K562 (cell line): Measurements from ENCODE around the gene USB1. TPM values are rescaled to one million over a fixed set of nuclear protein-coding genes. Genes with fewer than 3 reads are reported as not detected.

ENCODE experiments used
- BRCA1 ChIP-seq, 2 experiments: fragments of 450-650 bp in 1 of 2; sonication (generic) in 1 of 2; formaldehyde crosslinking in 1 of 2; IDR thresholded peaks; 2 replicates each; pipeline versions ENCODE4 v1.5.0 to v1.6.1; 2017 to 2020; ENCODE audit warnings: mild to moderate bottlenecking in 1 of 2, missing genetic modification reagents in 1 of 2
- DPF2 ChIP-seq: fragments of 450-650 bp; IDR thresholded peaks from 2 replicates; pipeline ENCODE4 v1.6.1; 2016
- ELF1 ChIP-seq: fragments of 200-800 bp; sonication (Bioruptor generic); IDR thresholded peaks from 2 replicates; pipeline ENCODE4 v1.6.1; 2016; ENCODE audit warnings: missing genetic modification characterization, missing compliant biosample characterization
- HOXB6 ChIP-seq: fragments of 250-450 bp; sonication (Bioruptor Pico); IDR thresholded peaks from 2 replicates; pipeline ENCODE4 v1.5.1; 2022; ENCODE audit warnings: mild to moderate bottlenecking, borderline replicate concordance
- KAT7 ChIP-seq: sonication (generic); formaldehyde crosslinking; IDR thresholded peaks from 2 replicates; pipeline ENCODE4 v1.8.0; 2022; ENCODE audit warnings: missing genetic modification reagents, mild to moderate bottlenecking, borderline replicate concordance
- SIN3A ChIP-seq, 2 experiments: fragments of 150-350 bp in 1 of 2; IDR thresholded peaks; 2 replicates each; pipeline ENCODE4 v1.6.1; 2011 to 2016; ENCODE audit warnings: borderline replicate concordance in 2 of 2, low read depth in 2 of 2, low read length in 2 of 2, mild to moderate bottlenecking in 2 of 2, moderate library complexity in 2 of 2; ENCODE audit not compliant: control insufficient read depth in 1 of 2
- STAG1 ChIP-seq: sonication (generic); formaldehyde crosslinking; IDR thresholded peaks from 2 replicates; pipeline ENCODE4 v1.5.0; 2020; ENCODE audit warnings: missing genetic modification reagents, borderline replicate concordance
- SUPT5H ChIP-seq: fragments of 450-650 bp; IDR thresholded peaks from 2 replicates; pipeline ENCODE4 v1.6.1; 2016
- TBP ChIP-seq: optimal IDR thresholded peaks from 2 replicates; pipeline ENCODE3; 2011; ENCODE audit warnings: low read depth, low read length, improper control_type of control experiment
- ZBTB7A ChIP-seq: IDR thresholded peaks from 2 replicates; pipeline ENCODE4 v1.6.1; 2011; ENCODE audit warnings: low read depth, mild to moderate bottlenecking, low read length, moderate library complexity, borderline replicate concordance; ENCODE audit not compliant: control insufficient read depth
- ZNF639 ChIP-seq, 2 experiments: fragments of 200-800 bp in 1 of 2; sonication (Bioruptor generic) in 1 of 2; sonication (generic) in 1 of 2; formaldehyde crosslinking in 1 of 2; IDR thresholded peaks in 1 of 2; conservative IDR thresholded peaks in 1 of 2; 2 replicates each; pipeline versions ENCODE4 v1.5.0 to v1.6.1; 2016 to 2020; ENCODE audit warnings: missing compliant biosample characterization in 1 of 2, missing genetic modification characterization in 1 of 2, missing genetic modification reagents in 1 of 2
- polyA plus RNA-seq, 8 experiments: library from polyadenylated mRNA; depleted of rRNA in 4 of 8; stranded (reverse) in 5 of 8; unstranded in 3 of 8; fragments of >200 nt; fragmentation: Nextera tagmentation in 2 of 8; fragmentation: Illumina TruSeq in 1 of 8; extraction: Ambion mirVana in 2 of 8; extraction: Trizol in 1 of 8; gene quantifications; 2 replicates each; pipeline versions ENCODE4 v1.2.1 to v1.2.3, GENCODE V29; 2011 to 2014; ENCODE audit warnings: inconsistent platforms in 1 of 8, missing spikeins in 1 of 8
- total RNA-seq, 7 experiments: library from RNA; depleted of rRNA in 6 of 7; stranded (reverse); fragments of >200 nt in 6 of 7; fragmentation: Illumina TruSeq in 2 of 7; extraction: Trizol in 2 of 7; gene quantifications; 2 replicates each; pipeline versions ENCODE4 v1.2.1 to v1.2.3, GENCODE V29; 2011 to 2021; ENCODE audit warnings: low replicate concordance in 1 of 7
- TF ChIP-seq, protein P1 (sequence below), 3 experiments: IDR thresholded peaks in 2 of 3; conservative IDR thresholded peaks in 1 of 3; 2 replicates each; pipeline ENCODE4 v1.5.1; 2011 to 2012; ENCODE audit warnings: low read length in 3 of 3, mild to moderate bottlenecking in 3 of 3, control low read depth in 2 of 3, improper control_type of control experiment in 1 of 3, inconsistent platforms in 1 of 3, low read depth in 1 of 3, mixed read lengths in 1 of 3, moderate library complexity in 1 of 3; ENCODE audit not compliant: insufficient read depth in 2 of 3
- TF ChIP-seq, protein P2 (sequence below): fragments of 450-650 bp; IDR thresholded peaks from 2 replicates; pipeline ENCODE4 v1.6.1; 2016; ENCODE audit warnings: antibody characterized with exemption
- TF ChIP-seq, protein P3 (sequence below): fragments of 250-450 bp; sonication (Bioruptor Pico); IDR thresholded peaks from 2 replicates; pipeline ENCODE4 v1.8.0; 2022; ENCODE audit warnings: inconsistent platforms, mild to moderate bottlenecking, moderate library complexity, borderline replicate concordance
- TF ChIP-seq, protein P4 (sequence below): sonication (generic); formaldehyde crosslinking; IDR thresholded peaks from 2 replicates; pipeline ENCODE4 v1.9.0; 2022; ENCODE audit warnings: mild to moderate bottlenecking, missing genetic modification reagents

USB1 gene
- total and polyA plus RNA-seq, 9 of the 15 experiments (the other 6 are each of a cell fraction or from before 2014, with no cell fraction given), result 11.6 to 73.6 (median 19.4) TPM

DNA sequence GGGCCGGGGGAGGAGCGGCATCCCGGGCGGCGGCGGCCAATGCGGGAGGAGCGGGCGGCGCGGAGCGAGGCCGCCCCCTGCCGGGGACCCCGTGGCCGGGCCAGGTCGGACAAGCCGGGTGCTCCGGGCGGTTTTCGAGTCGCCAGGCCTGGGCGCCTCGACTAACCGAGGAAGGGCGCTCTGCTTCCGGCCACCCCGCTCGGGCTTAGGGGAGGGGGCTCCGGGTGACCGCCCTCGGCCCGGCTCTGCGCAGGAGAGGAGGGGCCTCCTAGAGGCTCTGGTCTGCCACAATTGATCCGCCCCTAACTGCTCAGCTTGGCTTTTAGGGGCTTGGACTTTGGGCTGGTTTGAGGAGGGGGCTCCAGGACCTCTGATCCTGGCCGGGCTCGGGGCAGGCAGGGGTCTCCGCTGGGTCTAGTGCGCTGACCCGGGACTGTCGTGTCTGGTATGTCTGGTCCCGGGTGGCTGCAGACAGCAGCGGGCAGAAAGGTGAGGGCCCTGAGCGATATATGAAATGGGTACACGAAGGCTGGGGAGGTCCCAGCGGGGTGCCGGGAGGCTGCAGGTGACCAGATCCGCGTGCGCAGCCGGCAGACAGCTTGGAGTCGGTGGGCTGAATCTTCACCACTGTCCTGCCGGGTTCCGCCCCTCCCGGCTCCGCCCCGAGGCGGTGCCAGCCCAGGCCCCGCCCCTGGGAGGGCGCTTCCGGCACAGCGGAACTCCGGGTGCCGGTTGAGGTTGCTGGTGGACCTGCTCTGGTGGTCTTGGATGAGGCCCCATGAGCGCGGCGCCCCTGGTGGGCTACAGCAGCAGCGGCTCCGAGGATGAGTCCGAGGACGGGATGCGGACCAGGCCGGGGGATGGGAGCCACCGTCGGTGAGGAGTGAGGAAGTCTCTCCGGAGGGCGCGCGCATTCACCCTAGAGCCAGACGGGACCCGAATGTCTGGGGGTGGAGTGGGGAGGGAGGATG is at the start of gene USB1 (continued):
- TF ChIP-seq SIN3A (IDR thresholded peaks at IDR 0.05; ENCODE audit: borderline replicate concordance in 2 of 2, control insufficient read depth in 1 of 2, low read depth in 2 of 2, low read length in 2 of 2), result peak; percentile 50 to 64; a peak in 1 of 4 replicates
- peak; percentile 94 for TF ChIP-seq ZBTB7A
- no peak for TF ChIP-seq HOXB6 (CRISPR knock-in tag)
- peak; percentile 88 for TF ChIP-seq SUPT5H
- TF ChIP-seq STAG1, result peak; percentile 54; the same call in 1 of the 2 replicates
- TF ChIP-seq, protein P1, sequence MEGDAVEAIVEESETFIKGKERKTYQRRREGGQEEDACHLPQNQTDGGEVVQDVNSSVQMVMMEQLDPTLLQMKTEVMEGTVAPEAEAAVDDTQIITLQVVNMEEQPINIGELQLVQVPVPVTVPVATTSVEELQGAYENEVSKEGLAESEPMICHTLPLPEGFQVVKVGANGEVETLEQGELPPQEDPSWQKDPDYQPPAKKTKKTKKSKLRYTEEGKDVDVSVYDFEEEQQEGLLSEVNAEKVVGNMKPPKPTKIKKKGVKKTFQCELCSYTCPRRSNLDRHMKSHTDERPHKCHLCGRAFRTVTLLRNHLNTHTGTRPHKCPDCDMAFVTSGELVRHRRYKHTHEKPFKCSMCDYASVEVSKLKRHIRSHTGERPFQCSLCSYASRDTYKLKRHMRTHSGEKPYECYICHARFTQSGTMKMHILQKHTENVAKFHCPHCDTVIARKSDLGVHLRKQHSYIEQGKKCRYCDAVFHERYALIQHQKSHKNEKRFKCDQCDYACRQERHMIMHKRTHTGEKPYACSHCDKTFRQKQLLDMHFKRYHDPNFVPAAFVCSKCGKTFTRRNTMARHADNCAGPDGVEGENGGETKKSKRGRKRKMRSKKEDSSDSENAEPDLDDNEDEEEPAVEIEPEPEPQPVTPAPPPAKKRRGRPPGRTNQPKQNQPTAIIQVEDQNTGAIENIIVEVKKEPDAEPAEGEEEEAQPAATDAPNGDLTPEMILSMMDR (IDR thresholded peaks at IDR 0.05 in 2 of 3, conservative IDR thresholded peaks at IDR 0.05 in 1 of 3; ENCODE audit: insufficient read depth in 2 of 3, low read depth in 1 of 3, low read length in 3 of 3), result peak; percentile 60 to 85 (median 79); a peak in 5 of 6 replicates
- peak in 1 of 2 experiments; percentile 78; a peak in 2 of 4 replicates for TF ChIP-seq ZNF639 (CRISPR knock-in tag; conservative IDR thresholded peaks at IDR 0.05 in 1 of 2, IDR thresholded peaks at IDR 0.05 in 1 of 2)
- TF ChIP-seq, protein P2, sequence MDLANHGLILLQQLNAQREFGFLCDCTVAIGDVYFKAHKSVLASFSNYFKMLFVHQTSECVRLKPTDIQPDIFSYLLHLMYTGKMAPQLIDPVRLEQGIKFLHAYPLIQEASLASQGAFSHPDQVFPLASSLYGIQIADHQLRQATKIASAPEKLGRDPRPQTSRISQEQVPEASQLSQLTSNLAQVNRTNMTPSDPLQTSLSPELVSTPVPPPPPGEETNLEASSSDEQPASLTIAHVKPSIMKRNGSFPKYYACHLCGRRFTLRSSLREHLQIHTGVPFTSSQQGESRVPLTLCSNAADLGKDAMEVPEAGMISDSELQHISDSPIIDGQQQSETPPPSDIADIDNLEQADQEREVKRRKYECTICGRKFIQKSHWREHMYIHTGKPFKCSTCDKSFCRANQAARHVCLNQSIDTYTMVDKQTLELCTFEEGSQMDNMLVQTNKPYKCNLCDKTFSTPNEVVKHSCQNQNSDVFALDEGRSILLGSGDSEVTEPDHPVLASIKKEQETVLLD, result 0 out of 2 replicates have a peak, but pooled peaks have one; percentile 57
- TF ChIP-seq, protein P3, sequence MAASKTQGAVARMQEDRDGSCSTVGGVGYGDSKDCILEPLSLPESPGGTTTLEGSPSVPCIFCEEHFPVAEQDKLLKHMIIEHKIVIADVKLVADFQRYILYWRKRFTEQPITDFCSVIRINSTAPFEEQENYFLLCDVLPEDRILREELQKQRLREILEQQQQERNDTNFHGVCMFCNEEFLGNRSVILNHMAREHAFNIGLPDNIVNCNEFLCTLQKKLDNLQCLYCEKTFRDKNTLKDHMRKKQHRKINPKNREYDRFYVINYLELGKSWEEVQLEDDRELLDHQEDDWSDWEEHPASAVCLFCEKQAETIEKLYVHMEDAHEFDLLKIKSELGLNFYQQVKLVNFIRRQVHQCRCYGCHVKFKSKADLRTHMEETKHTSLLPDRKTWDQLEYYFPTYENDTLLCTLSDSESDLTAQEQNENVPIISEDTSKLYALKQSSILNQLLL (CRISPR knock-in tag), result no peak
- TF ChIP-seq KAT7 (CRISPR knock-in tag), result no peak; the same call in 1 of the 2 replicates
- TF ChIP-seq TBP, result peak; percentile 35
- TF ChIP-seq, protein P4, sequence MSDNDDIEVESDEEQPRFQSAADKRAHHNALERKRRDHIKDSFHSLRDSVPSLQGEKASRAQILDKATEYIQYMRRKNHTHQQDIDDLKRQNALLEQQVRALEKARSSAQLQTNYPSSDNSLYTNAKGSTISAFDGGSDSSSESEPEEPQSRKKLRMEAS (CRISPR knock-in tag), result peak; percentile 59
- TF ChIP-seq ELF1 (tag), result peak; percentile 78
- no peak for TF ChIP-seq BRCA1 (IDR thresholded peaks at IDR 0.05)
- TF ChIP-seq BRCA1 (CRISPR knock-in tag; IDR thresholded peaks at IDR 0.05), result no peak
- 0 out of 2 replicates have a peak, but pooled peaks have one; percentile 19 for TF ChIP-seq DPF2
